IMR-90 (cell line): ENCODE measurements around the gene NT5C3B.

Source experiments
- CEBPB ChIP-seq: IDR thresholded peaks from 2 replicates; pipeline ENCODE4 v1.6.1; 2012; ENCODE audit warnings: low read depth, low read length, improper control_type of control experiment
- FOS ChIP-seq: fragments of 150-350 bp; IDR thresholded peaks from 2 replicates; pipeline ENCODE4 v1.6.1; 2016; ENCODE audit warnings: low read depth, low read length
- MXI1 ChIP-seq: IDR thresholded peaks from 2 replicates; pipeline ENCODE4 v1.6.1; 2012; ENCODE audit warnings: low read depth, mild to moderate bottlenecking, low read length, moderate library complexity, borderline replicate concordance
- POLR2A ChIP-seq: IDR thresholded peaks from 2 replicates; pipeline ENCODE4 v1.6.1; 2012; ENCODE audit warnings: mild to moderate bottlenecking, low read depth, low read length
- SMC3 ChIP-seq: fragments of 150-350 bp; IDR thresholded peaks from 2 replicates; pipeline ENCODE4 v1.6.1; 2016; ENCODE audit warnings: low read depth, mild to moderate bottlenecking, antibody characterized with exemption, low read length, moderate library complexity
- TF ChIP-seq, protein P1 (sequence below): conservative IDR thresholded peaks from 2 replicates; pipeline ENCODE4 v1.5.1; 2012; ENCODE audit warnings: mild to moderate bottlenecking, low read depth, low read length, improper control_type of control experiment
- TF ChIP-seq, protein P2 (sequence below): fragments of 150-350 bp; IDR thresholded peaks from 2 replicates; pipeline ENCODE4 v1.6.1; 2016; ENCODE audit warnings: low read depth, mild to moderate bottlenecking, low read length, moderate library complexity, borderline replicate concordance

DNA sequence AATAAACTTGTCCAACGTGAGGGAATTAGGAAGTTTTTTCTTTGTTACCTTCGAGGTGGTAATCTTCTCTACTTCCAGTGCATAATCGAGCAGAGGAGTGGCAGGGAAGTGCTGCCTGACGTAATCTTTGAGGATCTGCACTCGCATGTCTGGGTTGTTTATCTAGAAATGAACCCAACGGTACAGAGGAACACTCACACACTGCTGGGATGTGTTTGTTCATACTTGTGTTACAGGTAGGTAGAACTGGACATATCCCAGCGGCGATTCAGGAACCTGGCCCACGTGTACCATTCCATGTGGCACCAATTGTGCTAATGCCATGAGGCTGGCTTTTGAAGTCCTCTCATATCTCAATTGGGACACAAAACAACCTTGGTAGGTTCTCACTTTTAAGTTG, 33.4 kb upstream of the NT5C3B start:
- TF ChIP-seq, protein P1, sequence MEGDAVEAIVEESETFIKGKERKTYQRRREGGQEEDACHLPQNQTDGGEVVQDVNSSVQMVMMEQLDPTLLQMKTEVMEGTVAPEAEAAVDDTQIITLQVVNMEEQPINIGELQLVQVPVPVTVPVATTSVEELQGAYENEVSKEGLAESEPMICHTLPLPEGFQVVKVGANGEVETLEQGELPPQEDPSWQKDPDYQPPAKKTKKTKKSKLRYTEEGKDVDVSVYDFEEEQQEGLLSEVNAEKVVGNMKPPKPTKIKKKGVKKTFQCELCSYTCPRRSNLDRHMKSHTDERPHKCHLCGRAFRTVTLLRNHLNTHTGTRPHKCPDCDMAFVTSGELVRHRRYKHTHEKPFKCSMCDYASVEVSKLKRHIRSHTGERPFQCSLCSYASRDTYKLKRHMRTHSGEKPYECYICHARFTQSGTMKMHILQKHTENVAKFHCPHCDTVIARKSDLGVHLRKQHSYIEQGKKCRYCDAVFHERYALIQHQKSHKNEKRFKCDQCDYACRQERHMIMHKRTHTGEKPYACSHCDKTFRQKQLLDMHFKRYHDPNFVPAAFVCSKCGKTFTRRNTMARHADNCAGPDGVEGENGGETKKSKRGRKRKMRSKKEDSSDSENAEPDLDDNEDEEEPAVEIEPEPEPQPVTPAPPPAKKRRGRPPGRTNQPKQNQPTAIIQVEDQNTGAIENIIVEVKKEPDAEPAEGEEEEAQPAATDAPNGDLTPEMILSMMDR = no peak
- TF ChIP-seq, protein P2, sequence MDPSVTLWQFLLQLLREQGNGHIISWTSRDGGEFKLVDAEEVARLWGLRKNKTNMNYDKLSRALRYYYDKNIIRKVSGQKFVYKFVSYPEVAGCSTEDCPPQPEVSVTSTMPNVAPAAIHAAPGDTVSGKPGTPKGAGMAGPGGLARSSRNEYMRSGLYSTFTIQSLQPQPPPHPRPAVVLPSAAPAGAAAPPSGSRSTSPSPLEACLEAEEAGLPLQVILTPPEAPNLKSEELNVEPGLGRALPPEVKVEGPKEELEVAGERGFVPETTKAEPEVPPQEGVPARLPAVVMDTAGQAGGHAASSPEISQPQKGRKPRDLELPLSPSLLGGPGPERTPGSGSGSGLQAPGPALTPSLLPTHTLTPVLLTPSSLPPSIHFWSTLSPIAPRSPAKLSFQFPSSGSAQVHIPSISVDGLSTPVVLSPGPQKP = no peak
- TF ChIP-seq CEBPB = no peak
- no peak for TF ChIP-seq POLR2A
- TF ChIP-seq FOS = no peak
- TF ChIP-seq MXI1 = no peak
- no peak for TF ChIP-seq SMC3
